ENCODE measurements around the gene KLF16. TPM values are rescaled to one million over a fixed set of nuclear protein-coding genes. Genes with fewer than 3 reads are reported as not detected.
A peak's percentile ranks its signal among the peaks of the same experiment; 100 is the strongest.

KLF16 gene
- total and polyA plus RNA-seq, 9 of the 15 experiments (the other 6 are each of a cell fraction or from before 2014, with no cell fraction given) = 0.04 to 60.4 (median 6.8) TPM

- peak; percentile 27 for TF ChIP-seq CHD4 (IDR thresholded peaks at IDR 0.05; ENCODE audit: insufficient read depth, insufficient replicate concordance, low read depth, low read length, poor library complexity, severe bottlenecking)
- no peak for TF ChIP-seq POLR2AphosphoS5 (IDR thresholded peaks at IDR 0.05; ENCODE audit: control insufficient read depth, insufficient read depth, low read depth, low read length)
- TF ChIP-seq FOXP4 (CRISPR knock-in tag; IDR thresholded peaks at IDR 0.05; ENCODE audit: borderline replicate concordance) = no peak
- no peak for TF ChIP-seq PURB (CRISPR knock-in tag; IDR thresholded peaks at IDR 0.05; ENCODE audit: low read depth)
- TF ChIP-seq KLF13 (tag; IDR thresholded peaks at IDR 0.05; ENCODE audit: borderline replicate concordance, low read depth) = no peak
- no peak for TF ChIP-seq MLLT1 (IDR thresholded peaks at IDR 0.05)
- TF ChIP-seq MEIS2 (IDR thresholded peaks at IDR 0.05; ENCODE audit: partially characterized antibody) = no peak
- TF ChIP-seq ETV6 (IDR thresholded peaks at IDR 0.05; ENCODE audit: borderline replicate concordance in 1 of 2, low read depth in 2 of 2, low read length in 1 of 2) = no peak
- TF ChIP-seq ETV6 (CRISPR knock-in tag; IDR thresholded peaks at IDR 0.05; ENCODE audit: borderline replicate concordance) = no peak
- no peak for TF ChIP-seq DLX4 (CRISPR knock-in tag; IDR thresholded peaks at IDR 0.05)
- TF ChIP-seq DEAF1 (CRISPR knock-in tag; IDR thresholded peaks at IDR 0.05) = no peak
- TF ChIP-seq ZNF561 (CRISPR knock-in tag; conservative IDR thresholded peaks at IDR 0.05) = no peak
- no peak for TF ChIP-seq MYNN (IDR thresholded peaks at IDR 0.05)
- TF ChIP-seq MYNN (CRISPR knock-in tag; IDR thresholded peaks at IDR 0.05) = no peak
- peak; percentile 82 for TF ChIP-seq SMARCA5 (IDR thresholded peaks at IDR 0.05)
- TF ChIP-seq ESRRA (IDR thresholded peaks at IDR 0.05; ENCODE audit: borderline replicate concordance, low read depth) = no peak
- TF ChIP-seq RBBP5 (IDR thresholded peaks at IDR 0.05; ENCODE audit: borderline replicate concordance, insufficient read depth, low read length, poor library complexity, severe bottlenecking) = no peak
- TF ChIP-seq STAT6 (CRISPR knock-in tag; IDR thresholded peaks at IDR 0.05) = no peak
- no peak for TF ChIP-seq SAFB2 (IDR thresholded peaks at IDR 0.05; ENCODE audit: borderline replicate concordance, low read depth, low read length, severe bottlenecking)
- TF ChIP-seq KLF16 (IDR thresholded peaks at IDR 0.05) = no peak
Measured at GRCh38 chr19:1811942-1812425, 51.4 kb downstream of the KLF16 start, which contains the start of gene ATP8B3 (continued).
